Transverse colon (tissue), 4 donors: ENCODE results near the gene TOP2A. TPM values are rescaled to one million over a fixed set of nuclear protein-coding genes. Genes with fewer than 3 reads are reported as not detected.
"Not testable (repeated sequence)": the region's sequence is repeated elsewhere in the genome, so short reads cannot be mapped to it uniquely, and the experiment has no call there.

Source experiments
- DNase-seq: peaks from one replicate; pipeline ENCODE4 v3.0.0-alpha.2; 2019
- H3K27ac ChIP-seq, 4 donors: fragments of 200-600 bp; sonication (generic); 2 replicates each; pipeline ENCODE4 v1.5.1; 2016 to 2018; ENCODE audit warnings: inconsistent platforms in 4 of 4
- H3K27me3 ChIP-seq: fragments of 200-600 bp; sonication (generic); 2 replicates; pipeline ENCODE4 v1.5.1; 2017; ENCODE audit warnings: inconsistent platforms
- H3K36me3 ChIP-seq, 4 donors: fragments of 200-600 bp; sonication (generic); 2 replicates each; pipeline ENCODE4 v1.5.1; 2017 to 2019; ENCODE audit warnings: inconsistent platforms in 4 of 4
- H3K4me1 ChIP-seq, 4 donors: fragments of 200-600 bp; sonication (generic); 2 replicates each; pipeline ENCODE4 v1.5.1; 2017 to 2020; ENCODE audit warnings: inconsistent platforms in 4 of 4
- H3K4me3 ChIP-seq, 4 donors: fragments of 200-600 bp; sonication (generic); 1 replicate in 1 of 4; 2 replicates in 3 of 4; pipeline versions ENCODE4 v1.5.1 to v1.6.1; 2017 to 2019; ENCODE audit warnings: inconsistent platforms in 4 of 4
- H3K9me3 ChIP-seq, 2 donors: fragments of 200-600 bp; sonication (generic); 2 replicates each; pipeline ENCODE4 v1.5.1; 2017 to 2019; ENCODE audit warnings: inconsistent platforms in 2 of 2
- EP300 ChIP-seq: sonication (generic); formaldehyde crosslinking; IDR thresholded peaks from one replicate; pipeline ENCODE4 v1.6.1; 2017; ENCODE audit warnings: antibody characterized with exemption, low read depth
- POLR2A ChIP-seq: fragments of 450-650 bp; IDR thresholded peaks from one replicate; pipeline ENCODE4 v1.6.1; 2016; ENCODE audit warnings: antibody characterized with exemption, mild to moderate bottlenecking, moderate library complexity
- POLR2AphosphoS5 ChIP-seq, 3 donors: sonication (generic); formaldehyde crosslinking; IDR thresholded peaks; one replicate each; pipeline ENCODE4 v1.6.1; 2016; ENCODE audit warnings: antibody characterized with exemption in 3 of 3
- WGBS, 2 donors: methylation state at CpG; one replicate each; pipeline ENCODE4 v1.1.5; 2018; ENCODE audit warnings: low coverage in 1 of 2; 5-methylcytosine and 5-hydroxymethylcytosine counted together
- in situ Hi-C, 4 donors: fragments of 200-750 bp; cut with MboI; loops; one replicate each; pipeline versions ENCODE4 v1.15.0 to v1.15.1; 2017; ENCODE audit warnings: low sequenced_read_pairs in 3 of 4, low pct_ligation_motif_present in 1 of 4, low pct_unique_long_range_greater_than_20kb in 1 of 4
- intact Hi-C: fragments of 100-400 bp; cut with DNase I; formaldehyde crosslinking; loops from one replicate; pipeline ENCODE4 v1.15.1; 2023; ENCODE audit warnings: low total_unique reads
- total RNA-seq, 4 donors: library from RNA; depleted of rRNA; stranded (reverse); fragments of >200 nt; gene quantifications; one replicate each; pipeline ENCODE4 v1.1.0, GENCODE V29; 2016
- TF ChIP-seq, protein P1 (sequence below), 5 experiments: fragments of 200-600 bp in 3 of 5; fragments of 450-650 bp in 2 of 5; sonication (generic) in 3 of 5; IDR thresholded peaks; 1 replicate in 2 of 5; 2 replicates in 3 of 5; pipeline ENCODE4 v1.5.1; 2016 to 2017; ENCODE audit warnings: antibody characterized with exemption in 5 of 5, inconsistent platforms in 3 of 5, mild to moderate bottlenecking in 2 of 5, moderate library complexity in 1 of 5

The TOP2A gene
- total RNA-seq, 4 donors from 2014 or later = 0.37 to 25.5 (median 7.5) TPM

DNA sequence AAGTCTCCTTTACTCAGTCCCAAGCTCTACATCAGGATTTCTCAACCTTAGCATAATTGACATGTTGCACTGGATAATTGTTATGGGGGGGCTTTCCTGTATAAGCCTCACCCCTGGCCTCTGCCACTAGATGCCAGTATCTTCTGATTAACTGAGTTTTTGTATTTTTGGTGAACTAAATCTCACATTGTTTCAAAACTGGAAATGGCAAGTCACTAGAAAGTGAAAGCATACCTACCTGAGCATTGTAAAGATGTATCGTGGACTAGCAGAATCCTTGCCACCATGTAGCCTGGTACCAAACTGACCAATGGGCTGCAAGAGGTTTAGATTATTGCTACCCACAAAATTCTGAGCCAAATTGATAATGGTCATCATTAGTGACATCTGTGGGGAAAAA is 15.0 kb downstream of the TOP2A start:
- H3K27me3 ChIP-seq = no peaks in the 10 kb centered on the region
- intact Hi-C loops = no loop called here
- 70 to 80% methylated on average over 1 of the region's 1 CpG for WGBS, 2 donors
- in situ Hi-C loops = no loop called here
- H3K4me1 ChIP-seq = no peaks in the 10 kb centered on the region
- H3K36me3 ChIP-seq = no peaks in the 10 kb centered on the region
- no peak overlapping the region for H3K4me3 ChIP-seq
- no peak for TF ChIP-seq EP300
- TF ChIP-seq, protein P1, sequence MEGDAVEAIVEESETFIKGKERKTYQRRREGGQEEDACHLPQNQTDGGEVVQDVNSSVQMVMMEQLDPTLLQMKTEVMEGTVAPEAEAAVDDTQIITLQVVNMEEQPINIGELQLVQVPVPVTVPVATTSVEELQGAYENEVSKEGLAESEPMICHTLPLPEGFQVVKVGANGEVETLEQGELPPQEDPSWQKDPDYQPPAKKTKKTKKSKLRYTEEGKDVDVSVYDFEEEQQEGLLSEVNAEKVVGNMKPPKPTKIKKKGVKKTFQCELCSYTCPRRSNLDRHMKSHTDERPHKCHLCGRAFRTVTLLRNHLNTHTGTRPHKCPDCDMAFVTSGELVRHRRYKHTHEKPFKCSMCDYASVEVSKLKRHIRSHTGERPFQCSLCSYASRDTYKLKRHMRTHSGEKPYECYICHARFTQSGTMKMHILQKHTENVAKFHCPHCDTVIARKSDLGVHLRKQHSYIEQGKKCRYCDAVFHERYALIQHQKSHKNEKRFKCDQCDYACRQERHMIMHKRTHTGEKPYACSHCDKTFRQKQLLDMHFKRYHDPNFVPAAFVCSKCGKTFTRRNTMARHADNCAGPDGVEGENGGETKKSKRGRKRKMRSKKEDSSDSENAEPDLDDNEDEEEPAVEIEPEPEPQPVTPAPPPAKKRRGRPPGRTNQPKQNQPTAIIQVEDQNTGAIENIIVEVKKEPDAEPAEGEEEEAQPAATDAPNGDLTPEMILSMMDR (IDR thresholded peaks at IDR 0.05) = no peak
- no peak for TF ChIP-seq POLR2AphosphoS5 (IDR thresholded peaks at IDR 0.05)
- no peak for TF ChIP-seq POLR2A
- no peak overlapping the region for H3K27ac ChIP-seq
- no peaks in the 10 kb centered on the region for H3K9me3 ChIP-seq
- DNase-seq = no peak

- in situ Hi-C loops = no loop called here
- Histone ChIP-seq H3K36me3 (no peaks in the 10 kb centered on the region), H3K9me3 (no peaks in the 10 kb centered on the region), H3K4me1 (no peaks in the 10 kb centered on the region), H3K27ac (no peak overlapping the region), H3K4me3 (no peak overlapping the region), H3K27me3 (no peaks in the 10 kb centered on the region)
- intact Hi-C loops = loop anchor here (2.0 kb wide), 1 partner anchor 164 kb away; no protein-coding TSS in a partner anchor
- no peak for DNase-seq
- TF ChIP-seq, protein P1 (IDR thresholded peaks at IDR 0.05) = peak; percentile 59 to 68 (median 64)
- TF ChIP-seq EP300 = no peak
- 48% methylated on average over 4 of the region's 4 CpGs for WGBS, 2 donors
Observed at GRCh38 chr17:40399185-40399584, 18.5 kb downstream of the TOP2A start.

DNA sequence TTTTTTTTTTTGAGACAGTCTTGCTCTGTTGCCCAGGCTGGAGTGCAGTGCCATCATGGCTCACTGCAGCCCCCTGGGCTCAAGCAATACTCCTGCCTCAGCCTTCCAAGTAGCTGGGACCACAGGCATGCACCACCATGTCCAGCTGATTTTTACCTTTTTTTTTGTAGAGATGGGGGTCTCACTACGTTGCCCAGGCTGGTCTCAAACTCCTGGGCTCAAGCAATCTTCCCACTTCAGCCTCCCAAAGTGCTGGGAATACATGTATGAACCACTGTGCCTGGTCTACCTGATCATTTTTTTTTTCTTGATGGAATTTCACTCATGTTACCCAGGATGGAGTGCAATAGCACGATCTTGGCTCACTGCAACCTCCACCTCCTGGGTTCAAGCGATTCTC is 31.1 kb downstream of the TOP2A start:
- H3K36me3 ChIP-seq, H3K4me3 ChIP-seq, H3K27ac ChIP-seq, intact Hi-C loops, in situ Hi-C loops, H3K4me1 ChIP-seq, DNase-seq, H3K27me3 ChIP-seq, H3K9me3 ChIP-seq: not testable (repeated sequence)
- WGBS, 2 donors = 100% methylated on average over 2 to 3 of the region's 3 CpGs

GRCh38 chr17:40382251-40382650 is 35.4 kb downstream of the TOP2A start:
- Histone ChIP-seq H3K27ac (no peak overlapping the region), H3K4me1 (no peaks in the 10 kb centered on the region), H3K9me3 (no peaks in the 10 kb centered on the region), H3K4me3 (no peak overlapping the region), H3K27me3 (no peaks in the 10 kb centered on the region), H3K36me3 (no peaks in the 10 kb centered on the region)
- TF ChIP-seq POLR2A (no peak), POLR2AphosphoS5 (IDR thresholded peaks at IDR 0.05) (no peak), EP300 (no peak)
- TF ChIP-seq, protein P1 (IDR thresholded peaks at IDR 0.05) = no peak
- 90 to 92% methylated on average over 3 to 4 of the region's 4 CpGs for WGBS, 2 donors
- in situ Hi-C loops (no loop called here), intact Hi-C loops (no loop called here)
- DNase-seq = no peak

DNA sequence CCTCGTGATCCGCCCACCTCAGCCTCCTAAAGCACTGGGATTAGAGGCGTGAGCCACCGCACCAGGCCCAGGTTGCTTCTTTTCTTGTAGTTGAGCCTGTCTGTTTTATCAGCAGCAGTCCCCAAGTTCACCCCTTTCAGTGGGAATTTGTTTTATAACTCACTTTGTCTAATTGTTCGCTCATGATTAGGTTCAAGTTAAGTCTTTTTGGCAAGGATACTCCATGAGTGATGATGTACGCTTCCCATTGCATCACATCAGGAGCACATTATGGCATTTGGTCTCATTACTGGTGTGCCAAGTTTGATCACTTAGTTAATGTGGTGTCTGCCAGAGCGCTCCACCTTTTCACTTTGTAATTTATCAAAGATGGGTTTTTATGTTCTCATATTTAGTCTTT is 38.7 kb downstream of the TOP2A start:
- Histone ChIP-seq H3K27ac (no peak overlapping the region), H3K4me1 (peaks cover 0 to 5% (median 0%) of the 10 kb centered on the region in 4 donors), H3K4me3 (no peak overlapping the region), H3K36me3 (no peaks in the 10 kb centered on the region), H3K9me3 (no peaks in the 10 kb centered on the region), H3K27me3 (no peaks in the 10 kb centered on the region)
- 86 to 90% methylated on average over 7 of the region's 7 CpGs for WGBS, 2 donors
- no peak for DNase-seq
- intact Hi-C loops = no loop called here
- in situ Hi-C loops = no loop called here
- TF ChIP-seq EP300 (no peak), POLR2A (no peak), POLR2AphosphoS5 (IDR thresholded peaks at IDR 0.05) (no peak)
- TF ChIP-seq, protein P1 (IDR thresholded peaks at IDR 0.05) = no peak
